IMR-90 (cell line): ENCODE data around the gene RBM7. TPM values are rescaled to one million over a fixed set of nuclear protein-coding genes. Genes with fewer than 3 reads are reported as not detected.
A peak's percentile ranks its signal among the peaks of the same experiment; 100 is the strongest.

Experiments used
- ATAC-seq: fragments of 200-7000 bp; cut with Tn5 transposase; 2 replicates; pipeline ENCODE4 v1.9.1; 2020; ENCODE audit warnings: low read depth, mild to moderate bottlenecking, moderate library complexity
- BruUV-seq: library from RNA; stranded (reverse); fragments of 400-500 nt; replicated peaks from 2 replicates; lab custom pipeline; 2021; lab: Mats Ljungman, UMichigan
- CTCF ChIA-PET: fragments of 300-600 bp; formaldehyde crosslinking; extraction: SDS; loops from one replicate; lab custom pipeline; 2021; ENCODE audit warnings: antibody characterized with exemption; lab: Yijun Ruan, JAX
- POLR2A ChIA-PET: fragments of 300-600 bp; sonication (Branson Sonifier 250); formaldehyde crosslinking; loops from one replicate; lab custom pipeline; 2022; ENCODE audit warnings: antibody characterized with exemption; ENCODE audit not compliant: unreplicated experiment; lab: Charles Lee
- DNase-seq: peaks from one replicate; pipeline ENCODE4 v3.0.0; 2013
- H2AFZ ChIP-seq: replicated peaks from 2 replicates; pipeline ENCODE3; 2013; ENCODE audit warnings: low read length, mild to moderate bottlenecking; ENCODE audit not compliant: poor library complexity
- H2AK5ac ChIP-seq: 2 replicates; pipeline ENCODE4 v1.6.1; 2013; ENCODE audit warnings: low read depth, low read length, inconsistent platforms
- H2AK9ac ChIP-seq: replicated peaks from 2 replicates; pipeline ENCODE3; 2013; ENCODE audit warnings: mild to moderate bottlenecking, low read depth, low read length, moderate library complexity; ENCODE audit not compliant: poor library complexity
- H2BK120ac ChIP-seq: 2 replicates; pipeline ENCODE4 v1.6.1; 2013; ENCODE audit warnings: low read depth, low read length, inconsistent platforms
- H2BK15ac ChIP-seq: 3 replicates; pipeline ENCODE4 v1.6.1; 2013; ENCODE audit warnings: low read depth, low read length, inconsistent platforms
- H2BK20ac ChIP-seq: 2 replicates; pipeline ENCODE4 v1.6.1; 2013; ENCODE audit warnings: low read depth, mild to moderate bottlenecking, inconsistent platforms, low read length, moderate library complexity
- H2BK5ac ChIP-seq: 2 replicates; pipeline ENCODE4 v1.6.1; 2013; ENCODE audit warnings: mild to moderate bottlenecking, low read depth, low read length, inconsistent platforms; ENCODE audit not compliant: poor library complexity, severe bottlenecking
- H3K14ac ChIP-seq: replicated peaks from 2 replicates; pipeline ENCODE4 v1.6.1; 2013; ENCODE audit warnings: low read depth, low read length, inconsistent platforms
- H3K18ac ChIP-seq: 2 replicates; pipeline ENCODE4 v1.6.1; 2013; ENCODE audit warnings: low read depth, low read length, control low read depth
- H3K23ac ChIP-seq: 2 replicates; pipeline ENCODE4 v1.6.1; 2013; ENCODE audit warnings: low read depth, low read length, inconsistent platforms
- H3K27ac ChIP-seq: 2 replicates; pipeline ENCODE4 v1.5.1; 2013; ENCODE audit warnings: mild to moderate bottlenecking, control low read depth, low read length; ENCODE audit not compliant: insufficient read depth
- H3K27me3 ChIP-seq: 2 replicates; pipeline ENCODE4 v1.6.1; 2013; ENCODE audit warnings: low read length; ENCODE audit not compliant: control insufficient read depth, insufficient read depth
- H3K36me3 ChIP-seq: 2 replicates; pipeline ENCODE4 v1.6.1; 2013; ENCODE audit warnings: low read length, mixed read lengths; ENCODE audit not compliant: control insufficient read depth, insufficient read depth
- H3K4ac ChIP-seq: 2 replicates; pipeline ENCODE4 v1.6.1; 2013; ENCODE audit warnings: low read depth, low read length, inconsistent platforms
- H3K4me1 ChIP-seq: 2 replicates; pipeline ENCODE4 v1.6.1; 2013; ENCODE audit warnings: low read length, mixed read lengths; ENCODE audit not compliant: control insufficient read depth, insufficient read depth
- H3K4me2 ChIP-seq: 2 replicates; pipeline ENCODE4 v1.6.1; 2013; ENCODE audit warnings: low read depth, mild to moderate bottlenecking, control low read depth, low read length, moderate library complexity
- H3K4me3 ChIP-seq: 2 replicates; pipeline ENCODE4 v1.5.1; 2013; ENCODE audit warnings: low read depth, mild to moderate bottlenecking, control low read depth, low read length, moderate library complexity; ENCODE audit not compliant: insufficient read depth
- H3K56ac ChIP-seq: 2 replicates; pipeline ENCODE4 v1.6.1; 2013; ENCODE audit warnings: low read length, inconsistent platforms; ENCODE audit not compliant: insufficient read depth; ENCODE audit errors: extremely low read depth
- H3K79me1 ChIP-seq, 2 experiments: 2 replicates each; pipeline ENCODE4 v1.6.1; 2013; ENCODE audit warnings: low read length in 2 of 2, inconsistent platforms in 1 of 2, low read depth in 1 of 2
- H3K9ac ChIP-seq: 2 replicates; pipeline ENCODE4 v1.6.1; 2013; ENCODE audit warnings: low read depth, low read length, control low read depth
- H3K9me1 ChIP-seq: 2 replicates; pipeline ENCODE4 v1.6.1; 2013; ENCODE audit warnings: low read length, inconsistent platforms; ENCODE audit not compliant: insufficient read depth
- H3K9me3 ChIP-seq: 2 replicates; pipeline ENCODE4 v1.6.1; 2013; ENCODE audit warnings: low read length; ENCODE audit not compliant: control insufficient read depth, insufficient read depth
- H4K20me1 ChIP-seq: 2 replicates; pipeline ENCODE4 v1.6.1; 2013; ENCODE audit warnings: low read length, inconsistent platforms; ENCODE audit not compliant: insufficient read depth
- H4K5ac ChIP-seq: 2 replicates; pipeline ENCODE4 v1.6.1; 2013; ENCODE audit warnings: mild to moderate bottlenecking, low read depth, low read length, control low read depth
- H4K8ac ChIP-seq, 2 experiments: 2 replicates each; pipeline ENCODE4 v1.6.1; 2013; ENCODE audit warnings: low read depth in 2 of 2, low read length in 2 of 2, control low read depth in 1 of 2, inconsistent platforms in 1 of 2
- H4K91ac ChIP-seq: 2 replicates; pipeline ENCODE4 v1.6.1; 2013; ENCODE audit warnings: low read depth, low read length, inconsistent platforms; ENCODE audit not compliant: insufficient read depth
- BHLHE40 ChIP-seq: fragments of 150-350 bp; IDR thresholded peaks from 2 replicates; pipeline ENCODE4 v1.6.1; 2016; ENCODE audit warnings: mild to moderate bottlenecking, low read depth, low read length
- CEBPB ChIP-seq: IDR thresholded peaks from 2 replicates; pipeline ENCODE4 v1.6.1; 2012; ENCODE audit warnings: low read depth, low read length, improper control_type of control experiment
- CHD1 ChIP-seq: IDR thresholded peaks from 2 replicates; pipeline ENCODE4 v1.6.1; 2012; ENCODE audit warnings: low read depth, low read length, improper control_type of control experiment
- FOS ChIP-seq: fragments of 150-350 bp; IDR thresholded peaks from 2 replicates; pipeline ENCODE4 v1.6.1; 2016; ENCODE audit warnings: low read depth, low read length
- MAFK ChIP-seq: IDR thresholded peaks from 2 replicates; pipeline ENCODE4 v1.6.1; 2012; ENCODE audit warnings: low read depth, low read length, improper control_type of control experiment
- MXI1 ChIP-seq: IDR thresholded peaks from 2 replicates; pipeline ENCODE4 v1.6.1; 2012; ENCODE audit warnings: low read depth, mild to moderate bottlenecking, low read length, moderate library complexity, borderline replicate concordance
- NFE2L2 ChIP-seq: fragments of 150-350 bp; IDR thresholded peaks from 2 replicates; pipeline ENCODE4 v1.6.1; 2016; ENCODE audit warnings: low read depth, mild to moderate bottlenecking, low read length
- POLR2A ChIP-seq: IDR thresholded peaks from 2 replicates; pipeline ENCODE4 v1.6.1; 2012; ENCODE audit warnings: mild to moderate bottlenecking, low read depth, low read length
- RAD21 ChIP-seq: IDR thresholded peaks from 2 replicates; pipeline ENCODE4 v1.6.1; 2012; ENCODE audit warnings: low read length, improper control_type of control experiment
- RCOR1 ChIP-seq: IDR thresholded peaks from 2 replicates; pipeline ENCODE4 v1.6.1; 2012; ENCODE audit warnings: mild to moderate bottlenecking, low read length, improper control_type of control experiment; ENCODE audit not compliant: insufficient replicate concordance
- RFX5 ChIP-seq: IDR thresholded peaks from 2 replicates; pipeline ENCODE4 v1.8.0; 2012; ENCODE audit warnings: low read depth, mild to moderate bottlenecking, low read length, moderate library complexity
- SMC3 ChIP-seq: fragments of 150-350 bp; IDR thresholded peaks from 2 replicates; pipeline ENCODE4 v1.6.1; 2016; ENCODE audit warnings: low read depth, mild to moderate bottlenecking, antibody characterized with exemption, low read length, moderate library complexity
- WGBS, 2 experiments: methylation state at CpG; one replicate each; pipeline versions ENCODE4 v1.1.5 to v1.1.7; 2013; ENCODE audit warnings: missing lambda C conversion rate in 2 of 2; ENCODE audit not compliant: insufficient read length in 1 of 2; ENCODE audit errors: extremely low coverage in 2 of 2; 5-methylcytosine and 5-hydroxymethylcytosine counted together
- dilution Hi-C: fragments of 300-500 bp; cut with HindIII; formaldehyde crosslinking; loops from one replicate; pipeline ENCODE4 v1.14.3; 2018; ENCODE audit warnings: low sequenced_read_pairs; ENCODE audit not compliant: unreplicated experiment
- in situ Hi-C: fragments of 300-500 bp; cut with MboI; formaldehyde crosslinking; loops from 3 replicates; pipeline ENCODE4 v1.14.3; 2019; ENCODE audit warnings: low sequenced_read_pairs, inconsistent platforms, mixed read lengths
- intact Hi-C: fragments of 100-400 bp; cut with micrococcal nuclease; formaldehyde crosslinking; loops from 2 replicates; pipeline ENCODE4 v1.10.0; 2022
- polyA plus RNA-seq, 3 experiments: library from polyadenylated mRNA; depleted of rRNA; stranded (reverse); fragments of >200 nt; gene quantifications; 2 replicates each; pipeline ENCODE4 v1.2.3, GENCODE V29; 2012; ENCODE audit warnings: low replicate concordance in 1 of 3
- total RNA-seq: library from RNA; depleted of rRNA; stranded (reverse); fragments of >200 nt; gene quantifications from 2 replicates; pipeline ENCODE4 v1.2.3, GENCODE V29; 2012
- TF ChIP-seq, protein P1 (sequence below): fragments of 150-350 bp; IDR thresholded peaks from 2 replicates; pipeline ENCODE4 v1.6.1; 2016; ENCODE audit warnings: low read depth, mild to moderate bottlenecking, low read length, moderate library complexity, borderline replicate concordance
- TF ChIP-seq, protein P2 (sequence below): conservative IDR thresholded peaks from 2 replicates; pipeline ENCODE4 v1.5.1; 2012; ENCODE audit warnings: mild to moderate bottlenecking, low read depth, low read length, improper control_type of control experiment

RBM7 gene
- total and polyA plus RNA-seq, 2 of the 4 experiments (the other 2 are of a cell fraction) = 27.8 to 111 TPM

DNA sequence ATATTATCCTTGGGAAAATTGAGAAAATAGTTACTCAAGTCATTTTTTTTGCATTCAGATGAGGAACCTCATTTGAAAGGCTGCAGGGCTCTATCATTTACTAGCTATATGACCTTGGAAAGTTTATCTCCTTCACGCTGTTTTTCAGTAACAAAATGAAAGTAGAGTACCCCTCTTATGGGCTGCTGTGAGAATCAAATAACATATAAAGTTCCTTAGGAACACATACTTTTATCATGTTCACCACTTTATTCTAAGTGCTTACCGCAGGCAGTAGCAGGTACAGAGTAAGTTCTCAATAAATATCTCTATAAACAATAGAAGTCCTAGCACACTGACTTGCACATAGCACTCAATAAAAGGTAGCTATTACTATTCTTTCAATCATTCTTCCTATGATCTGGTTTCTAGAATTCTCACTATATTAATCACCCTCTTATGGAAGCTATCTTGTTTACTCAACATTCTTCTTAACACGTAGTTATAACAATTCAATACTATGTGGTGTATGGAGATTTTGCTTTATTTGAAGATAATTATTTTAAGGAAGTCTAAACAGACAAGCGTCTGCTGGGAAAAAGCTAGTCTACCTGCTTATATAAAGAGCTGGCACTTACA is 2.1 kb upstream of the RBM7 start:
- H3K4me3 ChIP-seq = peak overlapping the region; percentile 17; the same call in 1 of the 2 replicates
- no peak overlapping the region for H2AK5ac ChIP-seq
- no peak overlapping the region for H4K91ac ChIP-seq
- peaks cover 5 to 9% of the 10 kb centered on the region in 2 experiments; a peak in 3 of 4 replicates for H3K79me1 ChIP-seq
- peak overlapping the region; percentile 64; the same call in 1 of the 2 replicates for H3K27ac ChIP-seq
- dilution Hi-C loops (no loop called here), intact Hi-C loops (no loop called here), in situ Hi-C loops (loop anchor here (5.0 kb wide), 1 partner anchor 46 kb away; no protein-coding TSS in a partner anchor)
- peak overlapping the region; percentile 26; the same call in 1 of the 2 replicates for H3K56ac ChIP-seq
- peak overlapping the region; percentile 95 for H3K4me2 ChIP-seq
- no peaks in the 10 kb centered on the region for H3K9me3 ChIP-seq
- peaks cover 4% of the 10 kb centered on the region; the same call in 1 of the 2 replicates for H3K4me1 ChIP-seq
- 0 out of 3 replicates have a peak overlapping the region, but pooled peaks have one; percentile 5 for H2BK15ac ChIP-seq
- ATAC-seq = no peak
- no peaks in the 10 kb centered on the region for H4K20me1 ChIP-seq
- H3K27me3 ChIP-seq = no peaks in the 10 kb centered on the region
- POLR2A ChIA-PET = no interaction called here
- DNase-seq = no peak
- H3K9ac ChIP-seq = peak overlapping the region; percentile 62; the same call in 1 of the 2 replicates
- no peak overlapping the region for H2AFZ ChIP-seq
- no CpG with 5 or more reads among the region's 4 CpGs for WGBS, 2 experiments
- H2AK9ac ChIP-seq = no peak overlapping the region
- H3K36me3 ChIP-seq = no peaks in the 10 kb centered on the region
- no peak overlapping the region for H2BK20ac ChIP-seq
- CTCF ChIA-PET = interaction anchor here (1.7 kb wide), 1 partner anchor 16 kb away, joined by 7 read pairs; no protein-coding TSS in a partner anchor
- H3K9me1 ChIP-seq = 0 out of 2 replicates have a peak, but pooled peaks cover 3% of the 10 kb centered on the region
- H4K5ac ChIP-seq = peak overlapping the region; percentile 23; the same call in 1 of the 2 replicates
- H3K4ac ChIP-seq = peak overlapping the region; percentile 42; the same call in 1 of the 2 replicates
- no peak overlapping the region; the same call in 1 of the 2 replicates for H3K23ac ChIP-seq
- H2BK120ac ChIP-seq = peak overlapping the region; percentile 58; the same call in 1 of the 2 replicates
- BruUV-seq = no TSS peak
- peak overlapping the region in 1 of 2 experiments; percentile 16; a peak in 1 of 4 replicates for H4K8ac ChIP-seq
- peak overlapping the region; percentile 30 for H3K18ac ChIP-seq
- H2BK5ac ChIP-seq = peak overlapping the region; percentile 90
- 0 out of 2 replicates have a peak overlapping the region, but pooled peaks have one; percentile 46 for H3K14ac ChIP-seq
- no peak for TF ChIP-seq RCOR1
- TF ChIP-seq, protein P1, sequence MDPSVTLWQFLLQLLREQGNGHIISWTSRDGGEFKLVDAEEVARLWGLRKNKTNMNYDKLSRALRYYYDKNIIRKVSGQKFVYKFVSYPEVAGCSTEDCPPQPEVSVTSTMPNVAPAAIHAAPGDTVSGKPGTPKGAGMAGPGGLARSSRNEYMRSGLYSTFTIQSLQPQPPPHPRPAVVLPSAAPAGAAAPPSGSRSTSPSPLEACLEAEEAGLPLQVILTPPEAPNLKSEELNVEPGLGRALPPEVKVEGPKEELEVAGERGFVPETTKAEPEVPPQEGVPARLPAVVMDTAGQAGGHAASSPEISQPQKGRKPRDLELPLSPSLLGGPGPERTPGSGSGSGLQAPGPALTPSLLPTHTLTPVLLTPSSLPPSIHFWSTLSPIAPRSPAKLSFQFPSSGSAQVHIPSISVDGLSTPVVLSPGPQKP = no peak
- no peak for TF ChIP-seq BHLHE40
- TF ChIP-seq MAFK = no peak
- TF ChIP-seq RAD21 = no peak
- no peak for TF ChIP-seq CEBPB
- no peak for TF ChIP-seq POLR2A
- TF ChIP-seq FOS = no peak
- TF ChIP-seq NFE2L2 = no peak
- TF ChIP-seq, protein P2, sequence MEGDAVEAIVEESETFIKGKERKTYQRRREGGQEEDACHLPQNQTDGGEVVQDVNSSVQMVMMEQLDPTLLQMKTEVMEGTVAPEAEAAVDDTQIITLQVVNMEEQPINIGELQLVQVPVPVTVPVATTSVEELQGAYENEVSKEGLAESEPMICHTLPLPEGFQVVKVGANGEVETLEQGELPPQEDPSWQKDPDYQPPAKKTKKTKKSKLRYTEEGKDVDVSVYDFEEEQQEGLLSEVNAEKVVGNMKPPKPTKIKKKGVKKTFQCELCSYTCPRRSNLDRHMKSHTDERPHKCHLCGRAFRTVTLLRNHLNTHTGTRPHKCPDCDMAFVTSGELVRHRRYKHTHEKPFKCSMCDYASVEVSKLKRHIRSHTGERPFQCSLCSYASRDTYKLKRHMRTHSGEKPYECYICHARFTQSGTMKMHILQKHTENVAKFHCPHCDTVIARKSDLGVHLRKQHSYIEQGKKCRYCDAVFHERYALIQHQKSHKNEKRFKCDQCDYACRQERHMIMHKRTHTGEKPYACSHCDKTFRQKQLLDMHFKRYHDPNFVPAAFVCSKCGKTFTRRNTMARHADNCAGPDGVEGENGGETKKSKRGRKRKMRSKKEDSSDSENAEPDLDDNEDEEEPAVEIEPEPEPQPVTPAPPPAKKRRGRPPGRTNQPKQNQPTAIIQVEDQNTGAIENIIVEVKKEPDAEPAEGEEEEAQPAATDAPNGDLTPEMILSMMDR = no peak
- no peak for TF ChIP-seq RFX5
- TF ChIP-seq CHD1 = no peak
- TF ChIP-seq SMC3 = no peak
- no peak for TF ChIP-seq MXI1
